Measurements from ENCODE around the gene TSPEAR. TPM values are rescaled to one million over a fixed set of nuclear protein-coding genes. Genes with fewer than 3 reads are reported as not detected.
"Not testable (repeated sequence)": the region's sequence is repeated elsewhere in the genome, so short reads cannot be mapped to it uniquely, and the experiment has no call there.

Gene TSPEAR
- total RNA-seq, 1 experiment from 2014 or later: not detected

DNA sequence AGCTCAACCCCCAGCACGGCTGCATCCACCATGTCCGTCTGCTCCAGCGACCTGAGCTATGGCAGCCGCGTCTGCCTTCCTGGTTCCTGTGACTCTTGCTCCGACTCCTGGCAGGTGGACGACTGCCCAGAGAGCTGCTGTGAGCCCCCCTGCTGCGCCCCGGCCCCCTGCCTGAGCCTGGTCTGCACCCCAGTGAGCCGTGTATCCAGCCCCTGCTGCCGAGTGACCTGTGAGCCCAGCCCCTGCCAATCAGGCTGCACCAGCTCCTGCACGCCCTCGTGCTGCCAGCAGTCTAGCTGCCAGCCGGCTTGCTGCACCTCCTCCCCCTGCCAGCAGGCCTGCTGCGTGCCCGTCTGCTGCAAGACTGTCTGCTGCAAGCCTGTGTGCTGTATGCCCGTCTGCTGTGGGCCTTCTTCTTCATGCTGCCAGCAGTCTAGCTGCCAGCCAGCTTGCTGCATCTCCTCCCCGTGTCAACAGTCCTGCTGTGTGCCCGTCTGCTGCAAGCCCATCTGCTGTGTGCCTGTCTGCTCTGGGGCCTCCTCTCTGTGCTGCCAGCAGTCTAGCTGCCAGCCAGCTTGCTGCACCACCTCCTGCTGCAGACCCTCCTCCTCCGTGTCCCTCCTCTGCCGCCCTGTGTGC lies 14.1 kb downstream of the TSPEAR start, which contains the start of gene KRTAP10-12:
KRTAP10-12 (plus strand) TSS at position 1 of the 639 bp plus-strand sequence; CDS start at position 31, 30 bp downstream.
- in situ Hi-C loops (cut with HindIII; ENCODE audit: low pct_unique_long_range_greater_than_20kb, low sequenced_read_pairs); DNase-seq (ENCODE audit: low read depth, low spot score): not testable (repeated sequence)

GRCh38 chr21:44696572-44696971 lies 14.8 kb downstream of the TSPEAR start:
- no peak for DNase-seq (ENCODE audit: low read depth, low spot score)
- in situ Hi-C loops (cut with HindIII; ENCODE audit: low pct_unique_long_range_greater_than_20kb, low sequenced_read_pairs): no loop called here

- DNase-seq (ENCODE audit: low read depth, low spot score): no peak
- in situ Hi-C loops (cut with HindIII; ENCODE audit: low pct_unique_long_range_greater_than_20kb, low sequenced_read_pairs): no loop called here
These were observed 15.7 kb downstream of the TSPEAR start for GRCh38 chr21:44695641-44696040.

- in situ Hi-C loops (cut with HindIII; ENCODE audit: low pct_unique_long_range_greater_than_20kb, low sequenced_read_pairs): no loop called here
- DNase-seq (ENCODE audit: low read depth, low spot score): no peak
These were observed 16.2 kb downstream of the TSPEAR start for GRCh38 chr21:44695184-44695583.

GRCh38 chr21:44694776-44695175 lies 16.6 kb downstream of the TSPEAR start:
- in situ Hi-C loops (cut with HindIII; ENCODE audit: low pct_unique_long_range_greater_than_20kb, low sequenced_read_pairs): no loop called here
- no peak for DNase-seq (ENCODE audit: low read depth, low spot score)

DNA sequence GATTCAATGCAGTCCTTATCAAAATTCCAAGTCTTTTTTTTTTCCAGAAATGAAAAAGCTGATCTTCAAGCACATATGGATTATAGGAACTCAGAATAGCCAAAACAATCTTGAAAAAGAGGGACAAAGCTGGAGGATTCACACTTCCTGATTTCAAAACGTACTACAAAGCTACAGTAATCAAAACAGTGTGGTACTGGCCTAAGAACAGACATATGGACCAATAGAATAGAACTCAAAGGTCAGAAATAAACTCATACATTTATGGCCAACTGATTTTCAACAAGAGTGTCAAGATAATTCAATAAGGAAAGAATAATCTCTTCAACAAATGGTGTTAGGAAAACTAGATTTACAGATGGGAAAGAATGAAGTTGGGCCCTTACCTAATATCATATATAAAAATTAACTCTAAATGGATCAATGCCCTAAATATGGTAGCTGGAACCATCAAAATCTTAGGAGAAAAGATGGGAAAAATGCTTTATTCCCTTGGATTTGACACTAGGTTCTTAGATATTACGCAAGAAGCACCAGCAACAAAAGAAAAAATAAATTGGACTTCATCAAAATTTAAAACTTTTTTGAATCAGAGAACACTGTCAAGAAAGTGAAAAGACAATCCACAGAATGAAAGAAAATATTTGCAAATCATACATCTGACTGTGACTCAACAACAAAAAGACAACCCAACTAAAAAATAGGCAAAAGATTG lies 18.4 kb downstream of the TSPEAR start:
- DNase-seq (ENCODE audit: low read depth, low spot score): no peak
- in situ Hi-C loops (cut with HindIII; ENCODE audit: low pct_unique_long_range_greater_than_20kb, low sequenced_read_pairs): no loop called here

GRCh38 chr21:44691686-44692085 lies 19.7 kb downstream of the TSPEAR start:
- in situ Hi-C loops (cut with HindIII; ENCODE audit: low pct_unique_long_range_greater_than_20kb, low sequenced_read_pairs): no loop called here
- no peak for DNase-seq (ENCODE audit: low read depth, low spot score)

DNA sequence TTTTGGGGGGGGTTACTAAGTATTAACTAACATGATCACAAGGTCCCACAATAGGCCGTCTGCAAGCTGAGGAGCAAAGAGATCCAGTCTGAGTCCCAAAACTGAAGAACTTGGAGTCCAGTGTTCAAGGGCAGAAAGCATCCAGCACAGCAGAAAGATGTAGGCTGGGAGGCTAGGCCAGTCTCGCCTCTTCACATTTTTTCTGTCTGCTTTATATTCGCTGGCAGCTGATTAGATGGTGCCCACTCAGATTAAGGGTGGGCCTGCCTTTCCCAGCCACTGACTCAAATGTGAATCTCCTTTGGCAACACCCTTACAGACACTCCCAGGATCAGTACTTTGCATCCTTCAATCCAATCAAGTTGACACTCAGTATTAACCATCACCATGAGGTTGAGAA lies 21.6 kb downstream of the TSPEAR start:
- DNase-seq (ENCODE audit: low read depth, low spot score); in situ Hi-C loops (cut with HindIII; ENCODE audit: low pct_unique_long_range_greater_than_20kb, low sequenced_read_pairs): not testable (repeated sequence)

DNA sequence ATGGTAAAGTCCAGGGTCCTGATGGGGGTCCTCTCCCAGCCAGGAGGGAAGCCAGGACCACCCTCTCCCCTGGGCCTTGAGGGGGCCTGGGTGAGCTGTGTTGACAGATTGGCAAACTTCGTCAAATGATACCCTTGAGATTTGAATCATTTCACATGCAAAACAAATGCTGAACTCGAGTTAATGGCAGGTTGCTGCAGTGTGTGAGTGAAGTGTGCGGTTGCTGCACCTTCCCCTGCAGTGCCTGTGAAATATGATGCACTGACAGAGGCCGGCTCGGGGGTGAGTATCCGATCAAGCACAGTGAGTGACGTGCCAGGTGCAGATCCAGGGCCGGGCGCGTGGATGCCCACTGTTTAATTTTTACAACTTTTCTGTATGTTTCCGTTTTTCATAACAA lies 23.7 kb downstream of the TSPEAR start:
- in situ Hi-C loops (cut with HindIII; ENCODE audit: low pct_unique_long_range_greater_than_20kb, low sequenced_read_pairs): no loop called here
- no peak for DNase-seq (ENCODE audit: low read depth, low spot score)

DNA sequence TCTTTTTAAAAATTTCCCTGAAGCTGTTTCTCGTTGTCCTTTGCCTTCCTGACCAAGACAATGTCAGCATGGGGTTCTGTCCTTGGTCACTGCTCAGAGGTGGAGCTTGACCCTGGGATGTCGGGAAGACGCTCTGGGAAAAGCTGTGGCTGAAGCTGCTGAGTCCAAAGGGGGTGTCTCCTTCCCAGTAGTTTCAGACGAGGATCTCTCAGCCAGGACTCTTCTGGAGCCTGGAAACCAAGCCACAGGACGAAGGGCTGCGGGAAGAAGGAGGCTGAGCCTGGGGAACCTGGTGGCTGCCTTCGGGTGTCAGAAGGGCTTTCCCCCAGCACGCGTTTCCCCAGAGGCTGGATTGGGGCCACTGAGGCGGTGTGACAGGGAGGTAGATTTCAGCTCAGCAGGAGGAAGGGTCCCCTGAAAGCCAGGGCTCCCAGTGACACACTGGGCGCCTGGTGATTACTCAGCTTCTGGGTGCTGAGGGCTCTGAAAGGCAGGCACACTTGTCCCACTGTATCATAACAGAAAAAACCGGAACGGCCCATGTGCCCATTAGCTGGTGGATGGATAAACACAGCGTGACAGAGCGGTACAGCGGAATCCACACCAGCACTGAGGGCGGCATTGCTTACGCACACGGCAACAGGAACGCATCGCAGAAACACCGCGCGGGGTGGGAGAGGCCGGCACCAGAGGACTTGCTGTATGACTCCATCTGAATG lies 24.4 kb downstream of the TSPEAR start:
- in situ Hi-C loops (cut with HindIII; ENCODE audit: low pct_unique_long_range_greater_than_20kb, low sequenced_read_pairs): no loop called here
- DNase-seq (ENCODE audit: low read depth, low spot score): no peak

DNA sequence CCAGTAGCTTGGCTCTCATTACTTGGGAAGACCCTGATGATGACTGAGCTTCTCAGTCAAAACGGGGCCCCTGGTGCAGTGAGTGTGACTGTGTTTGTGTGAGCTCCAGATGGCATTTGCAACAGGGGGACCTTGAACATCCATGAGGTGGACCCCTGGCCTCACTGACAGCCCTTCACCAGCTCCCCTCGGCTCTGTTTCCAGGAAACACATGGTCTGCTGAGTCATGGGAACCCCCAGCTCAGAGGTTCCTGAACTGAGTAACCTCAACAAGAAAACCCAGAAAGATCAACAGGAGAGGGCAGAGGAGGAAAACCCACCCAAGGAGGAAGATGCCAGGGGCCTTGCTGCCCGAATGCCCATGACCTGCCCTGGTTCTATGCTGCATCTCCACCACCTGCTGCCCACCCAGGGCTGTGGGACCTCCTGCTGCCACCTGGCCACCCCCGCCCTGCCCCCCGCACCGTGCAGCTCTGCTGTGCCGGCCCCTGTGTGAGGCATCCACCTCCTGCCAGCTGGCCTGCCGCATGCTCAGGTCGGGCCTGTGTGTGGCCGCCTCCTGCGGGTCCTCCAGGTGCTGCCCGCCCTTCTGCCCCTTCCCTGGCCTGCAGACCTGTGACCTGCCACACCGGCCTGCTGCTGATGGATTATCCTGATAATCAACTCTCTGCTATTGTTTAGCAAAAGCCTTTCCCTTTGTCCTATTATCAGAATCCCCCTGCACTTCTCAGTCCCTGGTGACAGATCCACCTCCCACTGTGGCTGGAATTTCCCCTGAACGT lies 25.2 kb downstream of the TSPEAR start:
- no peak for DNase-seq (ENCODE audit: low read depth, low spot score)
- in situ Hi-C loops (cut with HindIII; ENCODE audit: low pct_unique_long_range_greater_than_20kb, low sequenced_read_pairs): no loop called here

- in situ Hi-C loops (cut with HindIII; ENCODE audit: low pct_unique_long_range_greater_than_20kb, low sequenced_read_pairs): not testable (repeated sequence)
These were observed 26.3 kb downstream of the TSPEAR start for GRCh38 chr21:44685050-44685449.

GRCh38 chr21:44684483-44684882 lies 26.9 kb downstream of the TSPEAR start:
- DNase-seq (ENCODE audit: low read depth, low spot score): no peak
- in situ Hi-C loops (cut with HindIII; ENCODE audit: low pct_unique_long_range_greater_than_20kb, low sequenced_read_pairs): no loop called here

More at GRCh38 chr21:44685050-44685449, 26.3 kb downstream of the TSPEAR start:
- not testable (repeated sequence) for DNase-seq (ENCODE audit: low read depth, low spot score)

GRCh38 chr21:44684077-44684476 lies 27.3 kb downstream of the TSPEAR start:
- DNase-seq (ENCODE audit: low read depth, low spot score): no peak
- in situ Hi-C loops (cut with HindIII; ENCODE audit: low pct_unique_long_range_greater_than_20kb, low sequenced_read_pairs): no loop called here

GRCh38 chr21:44682580-44683151 lies 28.7 kb downstream of the TSPEAR start:
- in situ Hi-C loops (cut with HindIII; ENCODE audit: low pct_unique_long_range_greater_than_20kb, low sequenced_read_pairs): no loop called here
- DNase-seq (ENCODE audit: low read depth, low spot score): no peak

- in situ Hi-C loops (cut with HindIII; ENCODE audit: low pct_unique_long_range_greater_than_20kb, low sequenced_read_pairs): no loop called here
- DNase-seq (ENCODE audit: low read depth, low spot score): no peak
These were observed 29.4 kb downstream of the TSPEAR start, which contains the start of gene KRTAP12-1 for GRCh38 chr21:44681861-44682579. Gene KRTAP12-1, minus strand, starts transcription at chr21:44682163. Its CDS starts 40 bp downstream, at chr21:44682123.

- in situ Hi-C loops (cut with HindIII; ENCODE audit: low pct_unique_long_range_greater_than_20kb, low sequenced_read_pairs): no loop called here
These were observed 30.2 kb downstream of the TSPEAR start for GRCh38 chr21:44681152-44681551.

More at GRCh38 chr21:44681152-44681551, 30.2 kb downstream of the TSPEAR start:
- no peak for DNase-seq (ENCODE audit: low read depth, low spot score)
